GM12891 (cell line): ENCODE measurements around the gene ARHGEF37.

Experiments
- PAX5 ChIP-seq: IDR thresholded peaks from 2 replicates; pipeline ENCODE4 v1.6.1; 2011; ENCODE audit warnings: low read length, moderate library complexity, mild to moderate bottlenecking; ENCODE audit not compliant: insufficient read depth, severe bottlenecking
- POLR2A ChIP-seq: IDR thresholded peaks from 2 replicates; pipeline ENCODE4 v1.6.1; 2011; ENCODE audit warnings: low read depth, low read length, control low read depth
- POLR2AphosphoS5 ChIP-seq: IDR thresholded peaks from 2 replicates; pipeline ENCODE4 v1.6.1; 2011; ENCODE audit warnings: low read depth, low read length, control low read depth
- POU2F2 ChIP-seq: IDR thresholded peaks from 2 replicates; pipeline ENCODE4 v1.6.1; 2011; ENCODE audit warnings: low read depth, mild to moderate bottlenecking, control low read depth, low read length, moderate library complexity
- SPI1 ChIP-seq: IDR thresholded peaks from 2 replicates; pipeline ENCODE4 v1.6.1; 2011; ENCODE audit warnings: low read depth, low read length, control low read depth
- TAF1 ChIP-seq: IDR thresholded peaks from 2 replicates; pipeline ENCODE4 v1.6.1; 2011; ENCODE audit warnings: low read depth, low read length, control low read depth

GRCh38 chr5:149540089-149540488, 41.2 kb upstream of the ARHGEF37 start:
- TF ChIP-seq POLR2A, result no peak
- no peak for TF ChIP-seq POLR2AphosphoS5
- TF ChIP-seq TAF1, result no peak
- TF ChIP-seq SPI1, result no peak
- no peak for TF ChIP-seq POU2F2
- no peak for TF ChIP-seq PAX5
